H1 (cell line): Measurements from ENCODE around the gene NAT10.

Experiments used
- EZH2 ChIP-seq: fragments of 200-600 bp; sonication (generic); IDR thresholded peaks from 2 replicates; pipeline ENCODE4 v1.7.1; 2012; ENCODE audit warnings: low read depth, mild to moderate bottlenecking, moderate library complexity, low read length, inconsistent platforms; ENCODE audit not compliant: severe bottlenecking
- SIN3A ChIP-seq, 2 experiments: IDR thresholded peaks in 1 of 2; conservative IDR thresholded peaks in 1 of 2; 2 replicates each; pipeline ENCODE4 v1.6.1; 2011 to 2012; ENCODE audit warnings: low read length in 2 of 2, improper control_type of control experiment in 1 of 2, low read depth in 1 of 2, mild to moderate bottlenecking in 1 of 2
- SRF ChIP-seq: IDR thresholded peaks from 2 replicates; pipeline ENCODE4 v1.6.1; 2011; ENCODE audit warnings: mild to moderate bottlenecking, low read depth, low read length, moderate library complexity

- TF ChIP-seq SIN3A (conservative IDR thresholded peaks at IDR 0.05 in 1 of 2, IDR thresholded peaks at IDR 0.05 in 1 of 2; ENCODE audit: low read depth in 1 of 2, low read length in 2 of 2) (no peak), EZH2 (no peak), SRF (no peak)
Observed at GRCh38 chr11:34182425-34182824, 77.0 kb downstream of the NAT10 start.
